ENCODE results near the gene ANK2. TPM values are rescaled to one million over a fixed set of nuclear protein-coding genes. Genes with fewer than 3 reads are reported as not detected.

Gene ANK2
- total RNA-seq, 1 experiment from 2014 or later: 5.6 TPM

- Histone ChIP-seq H3K79me2 (ENCODE audit: insufficient read depth, low read length) (no peaks in the 10 kb centered on the region), H4K20me1 (ENCODE audit: insufficient read depth) (no peaks in the 10 kb centered on the region), H3K9me2 (ENCODE audit: insufficient read depth) (no peaks in the 10 kb centered on the region), H3K4me3 (replicated peaks in 1 of 2; ENCODE audit: low read depth in 1 of 2, low read length in 2 of 2) (no peak overlapping the region), H3K4me1 (ENCODE audit: control insufficient read depth in 1 of 2, insufficient read depth in 2 of 2, low read length in 2 of 2) (no peaks in the 10 kb centered on the region), H3K27me3 (ENCODE audit: insufficient read depth, low read length) (no peaks in the 10 kb centered on the region), H2AFZ (ENCODE audit: low read depth, low read length, poor library complexity, severe bottlenecking) (no peak overlapping the region), H3K27ac (ENCODE audit: low read depth, low read length) (no peak overlapping the region), H3K4me2 (ENCODE audit: low read length) (no peak overlapping the region), H3K9me3 (ENCODE audit: control insufficient read depth in 1 of 2, insufficient read depth in 1 of 2, low read depth in 1 of 2, low read length in 2 of 2) (no peaks in the 10 kb centered on the region), H3K36me3 (ENCODE audit: control insufficient read depth in 1 of 2, insufficient read depth in 2 of 2, low read length in 2 of 2) (no peaks in the 10 kb centered on the region), H3K9ac (ENCODE audit: low read length) (no peak overlapping the region)
- intact Hi-C loops (cut with micrococcal nuclease): no loop called here
- RAD21 ChIA-PET (ENCODE audit: low non-redundant PET in 1 of 2, low total read pairs in 2 of 2, uncharacterized antibody in 2 of 2, unreplicated experiment in 2 of 2): no interaction called here
- no peak for ATAC-seq
- CTCF ChIA-PET: interaction anchor here (0.8 kb wide), 1 partner anchor 9 kb away, joined by 3 read pairs; no protein-coding TSS in a partner anchor
- DNase-seq (ENCODE audit: low read depth, low spot score): no peak
- POLR2A ChIA-PET: no interaction called here
- no TSS peak for BruUV-seq (replicated peaks)
- TF ChIP-seq CTCF (IDR thresholded peaks at IDR 0.05 in 2 of 3, conservative IDR thresholded peaks at IDR 0.05 in 1 of 3; ENCODE audit: borderline replicate concordance in 1 of 3, insufficient read depth in 1 of 3, low read depth in 2 of 3, low read length in 2 of 3): no peak
- TF ChIP-seq SP1 (IDR thresholded peaks at IDR 0.05; ENCODE audit: low read depth): no peak
- no peak for TF ChIP-seq ATF3 (IDR thresholded peaks at IDR 0.05)
- no peak for TF ChIP-seq JUND (IDR thresholded peaks at IDR 0.05)
Observed at GRCh38 chr4:113114884-113115283, 65.4 kb downstream of the ANK2 start.

GRCh38 chr4:113116414-113117357 lies 67.2 kb downstream of the ANK2 start:
- intact Hi-C loops (cut with micrococcal nuclease): no loop called here
- Histone ChIP-seq H3K4me1 (ENCODE audit: control insufficient read depth in 1 of 2, insufficient read depth in 2 of 2, low read length in 2 of 2) (no peaks in the 10 kb centered on the region), H3K36me3 (ENCODE audit: control insufficient read depth in 1 of 2, insufficient read depth in 2 of 2, low read length in 2 of 2) (no peaks in the 10 kb centered on the region), H3K9me3 (ENCODE audit: control insufficient read depth in 1 of 2, insufficient read depth in 1 of 2, low read depth in 1 of 2, low read length in 2 of 2) (no peaks in the 10 kb centered on the region), H3K4me2 (ENCODE audit: low read length) (no peak overlapping the region), H3K9me2 (ENCODE audit: insufficient read depth) (no peaks in the 10 kb centered on the region), H4K20me1 (ENCODE audit: insufficient read depth) (no peaks in the 10 kb centered on the region), H3K4me3 (replicated peaks in 1 of 2; ENCODE audit: low read depth in 1 of 2, low read length in 2 of 2) (no peak overlapping the region), H3K79me2 (ENCODE audit: insufficient read depth, low read length) (no peaks in the 10 kb centered on the region), H3K27me3 (ENCODE audit: insufficient read depth, low read length) (no peaks in the 10 kb centered on the region), H3K27ac (ENCODE audit: low read depth, low read length) (no peak overlapping the region), H3K9ac (ENCODE audit: low read length) (no peak overlapping the region), H2AFZ (ENCODE audit: low read depth, low read length, poor library complexity, severe bottlenecking) (no peak overlapping the region)
- POLR2A ChIA-PET: no interaction called here
- CTCF ChIA-PET: no interaction called here
- ATAC-seq (no peak), DNase-seq (ENCODE audit: low read depth, low spot score) (no peak)
- no TSS peak for BruUV-seq (replicated peaks)
- RAD21 ChIA-PET (ENCODE audit: low non-redundant PET in 1 of 2, low total read pairs in 2 of 2, uncharacterized antibody in 2 of 2, unreplicated experiment in 2 of 2): no interaction called here
- no peak for TF ChIP-seq EGR1 (IDR thresholded peaks at IDR 0.05; ENCODE audit: low read depth)
- no peak for TF ChIP-seq FOSL1 (IDR thresholded peaks at IDR 0.05; ENCODE audit: low read depth)
- TF ChIP-seq POLR2A (IDR thresholded peaks at IDR 0.05; ENCODE audit: borderline replicate concordance, extremely low read depth, insufficient read depth, insufficient read length): no peak
- no peak for TF ChIP-seq ZBTB33 (IDR thresholded peaks at IDR 0.05; ENCODE audit: extremely low read depth, insufficient replicate concordance, low read length)
- TF ChIP-seq EZH2phosphoT487 (IDR thresholded peaks at IDR 0.05; ENCODE audit: borderline replicate concordance): no peak
- no peak for TF ChIP-seq ELF1 (IDR thresholded peaks at IDR 0.05; ENCODE audit: borderline replicate concordance, low read depth)
- TF ChIP-seq CEBPB (IDR thresholded peaks at IDR 0.05; ENCODE audit: low read depth): no peak
- TF ChIP-seq RAD21 (IDR thresholded peaks at IDR 0.05; ENCODE audit: low read depth): no peak
- TF ChIP-seq CTCF (IDR thresholded peaks at IDR 0.05 in 2 of 3, conservative IDR thresholded peaks at IDR 0.05 in 1 of 3; ENCODE audit: borderline replicate concordance in 1 of 3, insufficient read depth in 1 of 3, low read depth in 2 of 3, low read length in 2 of 3): no peak
